Measurements from ENCODE around the gene CD46.

Gene CD46

DNA sequence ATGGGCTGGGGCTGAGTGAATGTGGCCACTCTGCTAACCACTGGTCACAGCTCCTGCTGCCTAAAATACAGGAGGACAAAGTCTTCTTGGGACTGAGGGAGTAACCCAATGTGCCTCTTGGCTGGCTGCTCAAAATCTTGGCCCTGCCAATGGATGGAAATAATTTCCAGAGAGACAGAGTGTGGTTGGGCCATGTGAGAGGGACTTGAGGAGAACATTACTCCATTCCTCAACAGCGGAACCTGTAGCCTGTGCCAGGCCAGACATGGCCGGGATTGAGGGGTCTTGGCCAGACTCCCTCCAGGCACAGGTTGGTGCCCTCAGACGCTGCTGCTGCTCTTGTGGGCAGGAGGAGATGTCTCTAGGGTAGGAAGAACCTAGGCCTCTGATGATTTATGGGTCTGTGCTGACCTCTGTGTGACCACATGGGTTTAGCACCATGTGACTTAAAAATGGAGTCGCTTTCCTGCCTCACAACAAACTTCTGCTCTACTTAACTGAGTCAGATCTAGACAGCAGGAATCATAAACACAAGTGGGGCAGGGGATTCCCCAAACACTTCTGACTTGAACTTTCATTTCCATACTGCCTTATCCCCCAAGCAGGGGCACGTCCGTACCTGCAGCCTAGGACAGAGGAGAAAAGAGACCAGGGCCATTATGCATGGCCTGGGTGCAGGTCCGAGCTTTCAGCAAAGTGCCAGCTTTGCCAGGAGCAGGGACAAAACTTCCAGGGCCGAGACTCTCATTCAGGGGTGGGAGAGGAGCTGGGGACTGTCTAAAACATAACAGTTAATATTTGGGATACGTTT is 79.9 kb downstream of the CD46 start:
- DNase-seq, result no peak

- no peak for DNase-seq
These were observed 80.9 kb downstream of the CD46 start for GRCh38 chr1:207832796-207833195.

DNA sequence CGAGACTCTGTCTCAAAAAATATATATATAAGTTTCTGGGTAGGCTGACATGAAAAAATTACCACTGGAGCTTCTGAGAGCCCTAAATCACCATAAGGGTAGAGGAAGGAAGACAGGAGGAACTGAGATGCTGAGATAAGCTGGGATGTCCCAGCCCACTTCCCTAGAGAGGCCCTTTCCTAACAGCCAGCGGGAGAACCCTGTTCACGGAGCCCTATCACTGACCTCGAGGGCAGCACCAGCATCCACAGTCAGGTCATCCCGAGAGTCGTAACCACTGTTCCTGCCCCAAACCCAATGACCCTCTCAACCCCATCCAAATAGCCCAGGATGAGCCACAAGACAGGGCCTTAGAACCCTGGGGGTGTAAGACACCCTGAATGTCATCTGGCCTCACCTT is 81.5 kb downstream of the CD46 start:
- DNase-seq, result no peak

DNA sequence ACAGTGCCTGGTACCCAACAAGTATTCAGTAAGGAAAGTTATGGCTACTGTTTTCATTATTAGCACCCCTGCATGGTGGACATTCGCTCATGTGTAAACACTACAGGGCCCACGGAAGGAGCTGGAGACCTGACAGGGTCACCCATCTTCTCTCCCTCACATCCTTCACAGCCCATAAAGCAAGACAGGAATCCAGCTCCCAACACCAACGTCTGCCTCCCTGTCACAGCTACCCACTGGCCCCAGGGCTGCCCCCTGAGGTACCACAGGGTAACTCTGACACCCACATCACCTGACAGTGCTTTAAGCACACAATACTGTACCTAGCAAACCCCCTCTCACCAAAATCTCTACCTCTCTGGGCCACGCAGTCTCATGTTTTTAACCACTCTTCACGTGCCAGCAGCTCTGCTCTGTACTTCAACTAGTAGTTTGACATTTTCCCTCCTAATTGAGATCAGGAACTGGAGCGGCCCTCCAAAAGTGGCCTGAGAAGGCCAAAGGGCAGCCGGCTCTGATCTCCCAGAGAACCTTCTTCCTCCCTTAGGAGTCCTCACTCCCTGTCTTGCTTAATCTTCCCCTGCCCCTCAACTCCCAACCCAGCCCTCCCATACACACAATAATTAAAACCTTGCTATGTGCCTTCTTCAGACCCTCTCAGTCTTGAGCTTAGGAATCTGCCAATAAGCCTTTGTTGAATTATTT is 82.3 kb downstream of the CD46 start:
- no peak for DNase-seq

- no peak for DNase-seq
These were observed 84.1 kb downstream of the CD46 start for GRCh38 chr1:207835958-207836357.

DNA sequence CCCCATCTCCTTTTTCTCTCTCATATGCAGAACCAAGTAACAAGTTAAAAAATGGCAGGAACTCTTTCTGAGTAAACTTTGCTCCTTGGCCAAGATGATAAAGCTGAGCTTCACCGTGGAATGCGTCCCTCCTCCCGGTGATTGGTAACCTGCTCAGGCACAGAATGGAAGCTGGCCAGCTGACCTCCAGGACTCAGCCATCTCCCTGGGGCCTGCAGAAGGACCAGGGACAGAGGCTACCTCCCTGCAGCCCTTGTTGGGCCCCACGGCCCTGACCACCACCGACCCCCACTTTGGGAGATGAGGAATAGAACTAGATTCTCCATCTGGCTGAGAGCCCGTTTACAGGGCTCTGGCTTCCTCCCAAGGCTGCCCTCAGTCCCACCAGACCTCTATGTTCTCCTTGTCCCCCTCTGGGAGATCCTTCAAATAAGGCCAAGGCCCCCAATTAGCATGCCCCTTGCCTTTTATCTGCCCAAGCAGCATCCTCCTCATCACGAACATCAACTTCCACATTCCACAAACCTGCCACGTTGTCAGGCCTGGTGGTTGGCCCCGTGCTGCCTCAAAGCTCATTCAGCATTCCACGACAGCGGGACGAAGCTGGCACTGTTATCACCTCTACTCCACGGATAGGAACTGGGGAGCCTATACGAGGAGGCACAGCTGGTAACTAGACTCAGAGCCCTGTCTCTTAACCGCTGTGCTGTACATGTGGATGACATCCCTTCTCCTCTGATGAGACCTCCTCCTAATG is 84.9 kb downstream of the CD46 start:
- no peak for DNase-seq

- no peak for DNase-seq
These were observed 85.8 kb downstream of the CD46 start for GRCh38 chr1:207837673-207838072.

DNA sequence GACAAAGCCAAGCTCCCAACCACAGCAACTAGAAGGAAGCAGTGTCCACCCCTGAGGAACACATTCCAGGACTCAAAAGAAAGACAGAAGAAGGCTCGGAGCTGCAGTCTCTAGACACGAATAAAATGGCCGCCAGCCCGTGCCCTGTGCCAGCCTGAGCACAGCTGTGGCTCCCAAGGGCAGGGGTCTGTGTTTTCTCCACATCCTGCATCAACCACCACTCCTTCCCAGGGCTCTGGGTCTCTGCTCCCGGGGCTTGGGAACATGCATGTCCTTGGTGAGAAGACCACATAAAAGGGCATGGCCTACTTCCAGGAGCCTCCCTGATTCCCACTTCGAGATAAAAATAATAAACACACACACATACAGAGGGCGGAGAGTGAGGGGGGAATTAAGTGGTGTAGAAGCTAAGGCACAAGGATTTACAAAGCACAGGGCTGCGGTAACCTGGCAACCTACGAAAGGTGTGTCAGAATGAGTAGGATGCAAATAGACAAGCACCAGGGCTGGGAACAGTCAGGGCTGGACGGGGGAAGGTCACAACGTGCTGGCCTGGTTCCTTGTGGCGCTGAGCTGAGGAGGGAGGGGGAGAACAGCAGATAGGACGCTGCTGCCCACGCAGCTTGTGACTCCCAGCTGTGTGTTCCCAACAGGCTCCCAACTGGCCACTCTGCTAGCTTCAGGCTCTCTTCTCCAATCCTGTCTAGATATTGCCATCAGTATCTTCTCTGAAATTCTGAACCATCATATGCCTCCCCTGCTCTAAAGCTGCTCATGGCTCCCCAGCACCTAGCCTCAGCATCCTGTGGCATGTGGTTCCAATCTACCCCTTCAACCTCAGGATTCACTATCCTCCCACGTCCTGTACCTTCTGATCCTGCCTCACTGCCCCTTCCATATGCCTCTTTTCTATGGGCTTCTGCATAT is 86.6 kb downstream of the CD46 start:
- DNase-seq, result no peak

- no peak for DNase-seq
These were observed 87.2 kb downstream of the CD46 start for GRCh38 chr1:207839083-207839413.

DNA sequence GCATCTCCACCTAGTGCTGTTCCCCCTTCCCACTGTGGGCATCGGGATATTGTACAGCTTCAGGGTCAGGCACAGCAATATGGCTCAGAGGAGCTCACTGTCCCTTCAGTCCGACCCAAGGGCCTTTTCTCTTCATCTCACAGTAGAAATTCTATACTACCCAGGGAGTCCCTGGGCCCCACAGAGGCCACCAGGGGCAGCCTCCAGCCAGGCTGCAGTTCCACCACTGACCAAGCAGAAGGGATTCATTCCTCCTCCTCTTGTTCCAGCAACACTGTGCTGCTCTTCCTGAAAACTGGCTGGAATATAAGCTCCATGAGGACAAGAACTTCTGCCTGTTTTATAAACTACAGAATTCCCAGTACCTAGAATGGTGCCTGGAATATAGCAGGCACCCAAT is 88.5 kb downstream of the CD46 start:
- no peak for DNase-seq

GRCh38 chr1:207841293-207841692 is 89.4 kb downstream of the CD46 start:
- DNase-seq, result no peak

GRCh38 chr1:207841901-207842300 is 90.0 kb downstream of the CD46 start:
- no peak for DNase-seq

DNA sequence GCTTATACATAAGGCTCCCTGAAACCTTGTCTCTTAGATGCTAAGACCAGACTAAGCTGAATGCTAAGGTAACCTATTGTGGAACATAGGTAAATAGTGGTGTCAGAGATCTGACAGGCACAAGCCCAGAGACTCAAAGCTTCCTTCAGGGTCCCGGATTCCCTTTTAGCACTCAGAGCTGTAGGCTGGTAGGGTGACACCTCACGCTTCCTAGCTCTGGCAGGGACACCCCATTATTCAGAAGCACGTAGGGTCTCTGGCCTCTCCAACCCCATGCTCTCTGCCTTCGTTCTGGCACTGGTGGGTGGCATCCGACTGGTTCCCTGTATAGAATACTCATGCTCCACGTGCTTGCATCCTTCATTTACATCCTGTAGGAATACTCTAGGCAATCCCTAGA is 90.7 kb downstream of the CD46 start:
- no peak for DNase-seq

- no peak for DNase-seq
These were observed 92.5 kb downstream of the CD46 start for GRCh38 chr1:207844371-207844770.
